Neural cell (in vitro differentiated cells): ENCODE data around the gene PTPRN2.

Experiments
- EZH2 ChIP-seq: fragments of 200-600, 300-800 bp; shearing (Covaris generic), sonication (generic); IDR thresholded peaks from 2 replicates; pipeline ENCODE4 v1.6.1; 2014; ENCODE audit warnings: antibody characterized with exemption, low read length, borderline replicate concordance, mild to moderate bottlenecking; ENCODE audit not compliant: insufficient read depth, poor library complexity, severe bottlenecking
- SMC3 ChIP-seq: fragments of 450-650 bp; conservative IDR thresholded peaks from 2 replicates; pipeline ENCODE4 v1.6.1; 2014; ENCODE audit warnings: antibody characterized with exemption, mild to moderate bottlenecking, moderate library complexity; ENCODE audit not compliant: poor library complexity
- TAF1 ChIP-seq: IDR thresholded peaks from 2 replicates; pipeline ENCODE4 v1.6.1; 2012; ENCODE audit warnings: low read depth
- TF ChIP-seq, protein P1 (sequence below): fragments of 450-650 bp; IDR thresholded peaks from 2 replicates; pipeline ENCODE4 v1.5.1; 2014; ENCODE audit warnings: antibody characterized with exemption, mild to moderate bottlenecking, moderate library complexity; ENCODE audit not compliant: poor library complexity, severe bottlenecking

DNA sequence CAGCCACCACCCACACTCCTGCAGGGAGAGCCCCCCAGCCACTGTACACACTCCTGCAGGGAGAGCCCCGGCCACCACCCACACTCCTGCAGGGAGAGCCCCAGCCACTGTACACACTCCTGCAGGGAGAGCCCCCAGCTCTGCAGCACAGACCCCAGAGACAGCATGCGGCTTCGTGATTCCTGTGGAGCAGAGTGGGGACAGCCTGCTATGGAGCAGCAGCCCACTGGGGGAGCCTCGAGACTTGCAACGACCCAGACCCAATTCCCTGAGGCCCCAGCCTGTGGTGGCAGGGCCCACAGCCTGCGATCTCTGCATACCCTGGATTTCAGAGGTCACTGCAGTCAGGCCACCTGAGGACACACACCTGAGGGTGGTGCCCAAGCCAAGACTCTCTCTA lies 727.7 kb downstream of the PTPRN2 start:
- TF ChIP-seq, protein P1, sequence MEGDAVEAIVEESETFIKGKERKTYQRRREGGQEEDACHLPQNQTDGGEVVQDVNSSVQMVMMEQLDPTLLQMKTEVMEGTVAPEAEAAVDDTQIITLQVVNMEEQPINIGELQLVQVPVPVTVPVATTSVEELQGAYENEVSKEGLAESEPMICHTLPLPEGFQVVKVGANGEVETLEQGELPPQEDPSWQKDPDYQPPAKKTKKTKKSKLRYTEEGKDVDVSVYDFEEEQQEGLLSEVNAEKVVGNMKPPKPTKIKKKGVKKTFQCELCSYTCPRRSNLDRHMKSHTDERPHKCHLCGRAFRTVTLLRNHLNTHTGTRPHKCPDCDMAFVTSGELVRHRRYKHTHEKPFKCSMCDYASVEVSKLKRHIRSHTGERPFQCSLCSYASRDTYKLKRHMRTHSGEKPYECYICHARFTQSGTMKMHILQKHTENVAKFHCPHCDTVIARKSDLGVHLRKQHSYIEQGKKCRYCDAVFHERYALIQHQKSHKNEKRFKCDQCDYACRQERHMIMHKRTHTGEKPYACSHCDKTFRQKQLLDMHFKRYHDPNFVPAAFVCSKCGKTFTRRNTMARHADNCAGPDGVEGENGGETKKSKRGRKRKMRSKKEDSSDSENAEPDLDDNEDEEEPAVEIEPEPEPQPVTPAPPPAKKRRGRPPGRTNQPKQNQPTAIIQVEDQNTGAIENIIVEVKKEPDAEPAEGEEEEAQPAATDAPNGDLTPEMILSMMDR: peak; percentile 13
- TF ChIP-seq EZH2: no peak
- TF ChIP-seq SMC3: no peak
- TF ChIP-seq TAF1: no peak
